HG03175 (cell line): ENCODE measurements around the gene NUP50.
"Not testable (repeated sequence)": the region's sequence is repeated elsewhere in the genome, so short reads cannot be mapped to it uniquely, and the experiment has no call there.

Experiments used
- ATAC-seq: cut with Tn5 transposase; IDR thresholded peaks from one replicate; pipeline ENCODE4 v1.9.1; 2021; ENCODE audit warnings: mild to moderate bottlenecking, moderate library complexity; ENCODE audit not compliant: unreplicated experiment

NUP50 gene

GRCh38 chr22:45159652-45160462 is 3.9 kb upstream of the NUP50 start:
- no peak for ATAC-seq

DNA sequence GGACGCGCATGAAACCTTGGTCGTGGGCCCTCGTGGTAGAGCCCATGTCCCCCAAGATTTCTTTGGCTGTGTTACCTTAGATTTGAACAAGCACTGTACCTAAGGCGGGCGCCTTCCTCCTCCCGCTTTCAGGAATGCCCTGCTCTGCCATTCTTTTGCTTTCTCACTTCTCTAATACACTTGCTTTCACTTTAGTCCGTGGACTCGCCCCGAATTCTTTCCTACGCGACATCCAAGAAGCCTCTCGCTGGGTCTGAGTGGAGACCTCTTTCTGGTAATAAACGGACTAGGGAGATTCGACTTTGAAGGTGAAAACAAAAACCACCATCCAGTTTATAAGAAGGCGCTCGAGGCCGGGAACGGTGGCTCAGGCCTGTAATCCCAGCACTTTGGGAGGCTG is 1.2 kb upstream of the NUP50 start:
- no peak for ATAC-seq

DNA sequence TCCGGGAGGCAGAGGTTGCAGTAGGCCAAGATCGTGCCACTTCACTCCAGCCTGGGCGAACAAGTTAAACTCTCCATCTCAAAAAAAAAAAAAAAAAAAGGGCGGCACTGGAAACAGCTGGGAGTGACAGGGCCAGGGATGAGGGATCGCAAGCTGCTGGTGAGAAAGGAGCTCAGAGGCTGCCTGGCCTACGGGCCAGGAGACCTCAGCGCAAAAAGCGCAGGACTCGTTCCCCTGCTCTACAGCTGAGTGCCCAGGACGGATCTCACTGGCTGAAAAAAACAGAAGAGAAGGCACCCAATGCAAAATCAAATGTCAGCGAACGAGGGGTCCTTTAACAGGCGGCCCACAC is 650 bp upstream of the NUP50 start:
- ATAC-seq: no peak

- ATAC-seq: peak; percentile 26
Measured at GRCh38 chr22:45164270-45165088, 754 bp downstream of the NUP50 start.

DNA sequence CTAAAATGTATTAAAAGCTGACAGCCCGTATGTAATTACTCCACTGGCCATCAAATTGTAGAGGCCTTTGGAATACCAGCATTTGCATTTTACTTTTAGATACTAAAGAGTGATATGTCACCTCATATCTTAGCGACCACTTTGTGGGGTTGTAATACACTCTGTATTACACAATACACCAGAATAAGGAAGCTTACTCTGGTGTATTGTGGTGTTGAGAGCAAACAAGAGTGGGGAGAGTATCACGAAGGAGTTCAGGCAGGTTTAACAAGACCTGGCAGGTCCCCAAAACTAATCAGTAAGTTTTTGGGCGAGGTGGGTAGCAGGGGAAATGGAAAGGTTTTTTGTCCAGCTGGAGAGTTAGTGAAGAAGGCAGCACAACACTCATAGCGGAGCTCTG is 3.2 kb downstream of the NUP50 start:
- no peak for ATAC-seq

DNA sequence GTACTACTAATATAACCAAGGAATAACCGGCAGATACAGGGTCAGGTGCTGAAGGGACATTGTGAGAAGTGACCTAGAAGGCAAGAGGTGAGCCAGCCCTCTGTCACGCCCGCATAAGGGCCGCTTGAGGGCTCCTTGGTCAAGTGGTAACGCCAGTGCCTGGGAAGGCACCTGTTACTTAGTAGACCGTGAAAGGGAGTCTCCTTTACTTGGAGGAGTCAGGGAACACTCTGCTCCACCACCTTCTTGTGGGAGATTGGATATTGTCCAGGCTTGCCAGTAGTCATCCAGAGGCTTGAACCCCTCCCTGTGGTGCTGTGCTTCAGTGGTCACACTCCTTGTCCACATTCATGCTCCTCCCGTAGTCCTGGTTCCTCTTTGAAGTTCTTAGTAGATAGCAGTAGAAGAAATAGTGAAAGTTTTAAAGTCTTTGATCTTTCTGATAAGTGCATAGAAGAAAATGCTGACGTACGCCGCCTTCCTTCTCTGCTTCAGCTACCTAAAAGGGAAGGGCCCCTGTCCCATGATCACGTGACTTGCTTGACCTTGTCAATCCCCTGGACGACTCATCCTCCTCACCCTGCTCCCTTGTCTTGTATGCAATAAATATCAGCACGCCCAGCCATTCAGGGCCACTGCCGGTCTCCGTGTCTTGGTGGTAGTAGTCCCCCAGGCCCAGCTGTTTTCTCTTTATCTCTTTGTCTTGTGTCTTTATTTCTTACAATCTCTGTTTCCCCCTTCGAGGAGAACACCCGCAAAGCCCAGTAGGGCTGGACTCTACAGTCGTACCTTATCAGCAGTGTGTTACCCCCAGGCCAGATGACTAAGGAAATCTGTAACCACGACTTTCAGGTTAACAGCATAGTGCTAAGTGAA is 6.1 kb downstream of the NUP50 start:
- ATAC-seq: no peak

DNA sequence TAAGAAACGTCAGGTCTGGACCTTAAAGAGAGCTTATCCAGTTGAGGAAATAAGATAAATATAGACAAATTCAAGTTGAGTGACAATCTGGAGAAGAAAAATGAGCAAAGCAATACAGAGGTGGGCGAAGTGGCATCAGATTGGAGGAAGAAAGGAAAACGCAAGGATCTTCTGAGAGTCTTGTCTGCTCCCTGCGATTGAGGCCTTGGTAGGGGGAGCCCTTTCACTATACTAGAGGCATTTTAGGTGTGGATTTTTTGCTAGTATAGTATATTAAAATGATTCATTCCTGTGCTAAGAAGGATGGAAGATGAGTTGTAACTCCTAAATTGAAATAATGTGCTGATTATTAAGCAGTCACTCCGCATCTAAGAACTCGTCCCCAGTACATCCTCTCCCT is 8.1 kb downstream of the NUP50 start:
- ATAC-seq: no peak

- no peak for ATAC-seq
Measured at GRCh38 chr22:45172881-45173585, 9.3 kb downstream of the NUP50 start.

- ATAC-seq: no peak
Measured at GRCh38 chr22:45179276-45180049, 15.7 kb downstream of the NUP50 start.

- no peak for ATAC-seq
Measured at GRCh38 chr22:45180146-45180679, 16.5 kb downstream of the NUP50 start.

- ATAC-seq: no peak
Measured at GRCh38 chr22:45181240-45181639, 17.5 kb downstream of the NUP50 start.

- no peak for ATAC-seq
Measured at GRCh38 chr22:45181766-45182165, 18.0 kb downstream of the NUP50 start.

DNA sequence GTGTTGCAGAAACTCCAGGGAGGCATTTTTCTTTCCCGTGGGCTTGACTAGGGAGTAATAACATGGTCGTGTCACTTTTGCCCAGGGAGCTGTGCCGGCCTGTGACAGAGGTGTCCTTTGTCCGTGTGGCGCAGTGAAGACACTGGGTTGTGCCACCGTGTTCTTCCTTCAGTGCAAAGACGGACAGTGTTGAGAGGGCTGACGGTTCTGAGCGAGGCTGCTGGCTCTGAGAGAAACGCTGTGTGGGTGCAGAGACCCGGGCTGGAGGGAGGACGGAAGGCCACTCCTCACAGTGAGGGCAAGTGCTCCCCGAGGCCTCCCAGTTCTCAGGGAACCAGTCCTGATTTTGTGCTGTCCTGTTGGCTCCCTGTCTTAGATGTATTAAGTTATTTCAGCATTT is 20.2 kb downstream of the NUP50 start:
- no peak for ATAC-seq

GRCh38 chr22:45185718-45186514 is 22.2 kb downstream of the NUP50 start:
- no peak for ATAC-seq

DNA sequence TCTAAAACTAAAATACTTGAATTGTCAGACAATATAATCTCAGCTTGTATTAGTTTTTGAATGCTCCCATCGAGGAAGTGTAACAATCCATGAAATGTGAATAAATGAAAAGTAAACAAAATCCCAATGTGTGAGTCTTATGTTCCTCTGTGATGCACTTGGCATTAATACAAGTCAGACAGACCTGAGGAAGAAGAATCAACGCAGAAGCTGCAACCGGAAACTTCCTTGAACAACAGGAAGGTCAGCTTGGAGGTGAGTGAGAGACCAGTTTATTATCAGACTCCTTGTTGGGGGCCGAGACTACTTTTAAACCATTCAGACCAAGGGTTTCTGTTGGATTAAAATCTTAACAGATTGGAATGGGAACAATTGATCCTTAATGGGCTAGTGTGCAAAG is 24.2 kb downstream of the NUP50 start:
- no peak for ATAC-seq

DNA sequence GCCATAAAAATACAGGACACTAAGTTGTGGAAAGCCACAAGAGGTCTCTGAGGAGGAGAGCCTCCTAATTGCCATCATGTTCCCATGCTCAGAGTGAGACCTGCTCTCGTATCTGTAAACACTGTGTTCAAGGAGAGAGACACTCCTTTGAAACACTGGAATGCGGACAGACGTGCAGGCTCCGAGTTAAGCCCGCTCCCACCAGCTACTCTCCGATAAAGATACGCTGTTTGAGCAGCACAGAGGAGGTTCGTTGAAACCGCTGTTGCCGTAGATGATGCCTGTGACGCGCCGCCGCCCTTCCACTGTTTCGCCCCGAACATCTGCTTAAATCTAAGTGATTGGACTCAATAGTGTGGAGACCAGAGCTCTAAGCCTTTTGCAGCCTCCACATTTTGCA is 25.1 kb downstream of the NUP50 start:
- ATAC-seq: no peak

- no peak for ATAC-seq
Measured at GRCh38 chr22:45190202-45190872, 26.6 kb downstream of the NUP50 start.

- not testable (repeated sequence) for ATAC-seq
Measured at GRCh38 chr22:45191746-45192145, 28.0 kb downstream of the NUP50 start.
